Mesothelial cell of epicardium (in vitro differentiated cells): ENCODE data around the gene S100A12. TPM values are rescaled to one million over a fixed set of nuclear protein-coding genes. Genes with fewer than 3 reads are reported as not detected.

Experiments used
- DNase-seq, 2 experiments: peaks; one replicate each; pipeline ENCODE4 v3.0.0; 2021; ENCODE audit warnings: low spot score in 2 of 2; ENCODE audit not compliant: unreplicated experiment in 2 of 2
- H3K27ac Mint-ChIP-seq: 2 replicates; pipeline ENCODE4 v1.8.0; 2021; ENCODE audit warnings: mixed read lengths
- H3K27me3 Mint-ChIP-seq: 2 replicates; pipeline ENCODE4 v1.8.0; 2021; ENCODE audit warnings: low read depth, mixed read lengths
- H3K36me3 Mint-ChIP-seq: 2 replicates; pipeline ENCODE4 v1.8.0; 2021; ENCODE audit warnings: mixed read lengths
- H3K4me1 Mint-ChIP-seq: 2 replicates; pipeline ENCODE4 v1.8.0; 2021; ENCODE audit warnings: mixed read lengths
- H3K4me3 Mint-ChIP-seq: 2 replicates; pipeline ENCODE4 v1.8.0; 2021; ENCODE audit warnings: mild to moderate bottlenecking, moderate library complexity, mixed read lengths
- H3K9me3 Mint-ChIP-seq: 2 replicates; pipeline ENCODE4 v1.8.0; 2021; ENCODE audit warnings: mixed read lengths
- CTCF ChIP-seq: fragments of 200-600 bp; sonication (generic); IDR thresholded peaks from one replicate; pipeline ENCODE4 v1.5.0; 2021; ENCODE audit warnings: antibody characterized with exemption; ENCODE audit not compliant: unreplicated experiment
- total RNA-seq: library from RNA; stranded (reverse); gene quantifications from 3 replicates; pipeline ENCODE4 v1.2.1, GENCODE V29; 2021

The S100A12 gene
- total RNA-seq, 1 donor from 2014 or later, result not detected

- TF ChIP-seq CTCF, result peak; percentile 83
- H3K27me3 Mint-ChIP-seq, result peaks cover 37% of the 10 kb centered on the region
- H3K4me1 Mint-ChIP-seq, result no peaks in the 10 kb centered on the region
- no peaks in the 10 kb centered on the region for H3K36me3 Mint-ChIP-seq
- DNase-seq, result peak in 1 of 2 experiments; percentile 77
- H3K9me3 Mint-ChIP-seq, result no peaks in the 10 kb centered on the region
- H3K4me3 Mint-ChIP-seq, result no peak overlapping the region
- H3K27ac Mint-ChIP-seq, result no peak overlapping the region
Measured at GRCh38 chr1:153352523-153352922, 22.9 kb downstream of the S100A12 start.

GRCh38 chr1:153350321-153350957, 25.0 kb downstream of the S100A12 start:
- no peaks in the 10 kb centered on the region for H3K9me3 Mint-ChIP-seq
- no peak for DNase-seq
- TF ChIP-seq CTCF, result no peak
- no peak overlapping the region for H3K4me3 Mint-ChIP-seq
- H3K36me3 Mint-ChIP-seq, result no peaks in the 10 kb centered on the region
- H3K4me1 Mint-ChIP-seq, result peaks cover under 1% of the 10 kb centered on the region
- no peak overlapping the region for H3K27ac Mint-ChIP-seq
- H3K27me3 Mint-ChIP-seq, result peaks cover 57% of the 10 kb centered on the region

- DNase-seq, result no peak
Measured at GRCh38 chr1:153349363-153350320, 25.8 kb downstream of the S100A12 start.

GRCh38 chr1:153348511-153349362, 26.7 kb downstream of the S100A12 start, which contains the start of gene PGLYRP4:
Gene PGLYRP4 (minus strand): TSS chr1:153348841. CDS start chr1:153347932, 909 bp downstream.
- no peak within 1 kb of the TSS for H3K27ac Mint-ChIP-seq

More at GRCh38 chr1:153349363-153350320, 25.8 kb downstream of the S100A12 start:
- peaks cover 59% of the 10 kb centered on the region for H3K27me3 Mint-ChIP-seq
- H3K4me1 Mint-ChIP-seq, result peaks cover 3% of the 10 kb centered on the region
- no peak overlapping the region for H3K4me3 Mint-ChIP-seq
- no peaks in the 10 kb centered on the region for H3K36me3 Mint-ChIP-seq
- no peaks in the 10 kb centered on the region for H3K9me3 Mint-ChIP-seq
- no peak for TF ChIP-seq CTCF
- H3K27ac Mint-ChIP-seq, result no peak overlapping the region

More at GRCh38 chr1:153348511-153349362, 26.7 kb downstream of the S100A12 start, which contains the start of gene PGLYRP4:
- Mint-ChIP-seq H3K27me3 (peaks cover 59% of the 10 kb centered on the region), H3K4me1 (peaks cover 12% of the 10 kb centered on the region), H3K4me3 (no peak within 1 kb of the TSS), H3K36me3 (no peaks in the 10 kb centered on the region), H3K9me3 (no peaks in the 10 kb centered on the region)
- no peak for DNase-seq
- no peak for TF ChIP-seq CTCF
